Measurements from ENCODE around the gene CHAF1A. TPM values are rescaled to one million over a fixed set of nuclear protein-coding genes. Genes with fewer than 3 reads are reported as not detected.

Gene CHAF1A
- total and polyA plus RNA-seq, 2 of the 8 experiments (the other 6 are each of a cell fraction or from before 2014, with no cell fraction given), result 122 to 147 TPM

GRCh38 chr19:4403005-4403761 lies 743 bp downstream of the CHAF1A start (continued):
- TF ChIP-seq, protein P1, sequence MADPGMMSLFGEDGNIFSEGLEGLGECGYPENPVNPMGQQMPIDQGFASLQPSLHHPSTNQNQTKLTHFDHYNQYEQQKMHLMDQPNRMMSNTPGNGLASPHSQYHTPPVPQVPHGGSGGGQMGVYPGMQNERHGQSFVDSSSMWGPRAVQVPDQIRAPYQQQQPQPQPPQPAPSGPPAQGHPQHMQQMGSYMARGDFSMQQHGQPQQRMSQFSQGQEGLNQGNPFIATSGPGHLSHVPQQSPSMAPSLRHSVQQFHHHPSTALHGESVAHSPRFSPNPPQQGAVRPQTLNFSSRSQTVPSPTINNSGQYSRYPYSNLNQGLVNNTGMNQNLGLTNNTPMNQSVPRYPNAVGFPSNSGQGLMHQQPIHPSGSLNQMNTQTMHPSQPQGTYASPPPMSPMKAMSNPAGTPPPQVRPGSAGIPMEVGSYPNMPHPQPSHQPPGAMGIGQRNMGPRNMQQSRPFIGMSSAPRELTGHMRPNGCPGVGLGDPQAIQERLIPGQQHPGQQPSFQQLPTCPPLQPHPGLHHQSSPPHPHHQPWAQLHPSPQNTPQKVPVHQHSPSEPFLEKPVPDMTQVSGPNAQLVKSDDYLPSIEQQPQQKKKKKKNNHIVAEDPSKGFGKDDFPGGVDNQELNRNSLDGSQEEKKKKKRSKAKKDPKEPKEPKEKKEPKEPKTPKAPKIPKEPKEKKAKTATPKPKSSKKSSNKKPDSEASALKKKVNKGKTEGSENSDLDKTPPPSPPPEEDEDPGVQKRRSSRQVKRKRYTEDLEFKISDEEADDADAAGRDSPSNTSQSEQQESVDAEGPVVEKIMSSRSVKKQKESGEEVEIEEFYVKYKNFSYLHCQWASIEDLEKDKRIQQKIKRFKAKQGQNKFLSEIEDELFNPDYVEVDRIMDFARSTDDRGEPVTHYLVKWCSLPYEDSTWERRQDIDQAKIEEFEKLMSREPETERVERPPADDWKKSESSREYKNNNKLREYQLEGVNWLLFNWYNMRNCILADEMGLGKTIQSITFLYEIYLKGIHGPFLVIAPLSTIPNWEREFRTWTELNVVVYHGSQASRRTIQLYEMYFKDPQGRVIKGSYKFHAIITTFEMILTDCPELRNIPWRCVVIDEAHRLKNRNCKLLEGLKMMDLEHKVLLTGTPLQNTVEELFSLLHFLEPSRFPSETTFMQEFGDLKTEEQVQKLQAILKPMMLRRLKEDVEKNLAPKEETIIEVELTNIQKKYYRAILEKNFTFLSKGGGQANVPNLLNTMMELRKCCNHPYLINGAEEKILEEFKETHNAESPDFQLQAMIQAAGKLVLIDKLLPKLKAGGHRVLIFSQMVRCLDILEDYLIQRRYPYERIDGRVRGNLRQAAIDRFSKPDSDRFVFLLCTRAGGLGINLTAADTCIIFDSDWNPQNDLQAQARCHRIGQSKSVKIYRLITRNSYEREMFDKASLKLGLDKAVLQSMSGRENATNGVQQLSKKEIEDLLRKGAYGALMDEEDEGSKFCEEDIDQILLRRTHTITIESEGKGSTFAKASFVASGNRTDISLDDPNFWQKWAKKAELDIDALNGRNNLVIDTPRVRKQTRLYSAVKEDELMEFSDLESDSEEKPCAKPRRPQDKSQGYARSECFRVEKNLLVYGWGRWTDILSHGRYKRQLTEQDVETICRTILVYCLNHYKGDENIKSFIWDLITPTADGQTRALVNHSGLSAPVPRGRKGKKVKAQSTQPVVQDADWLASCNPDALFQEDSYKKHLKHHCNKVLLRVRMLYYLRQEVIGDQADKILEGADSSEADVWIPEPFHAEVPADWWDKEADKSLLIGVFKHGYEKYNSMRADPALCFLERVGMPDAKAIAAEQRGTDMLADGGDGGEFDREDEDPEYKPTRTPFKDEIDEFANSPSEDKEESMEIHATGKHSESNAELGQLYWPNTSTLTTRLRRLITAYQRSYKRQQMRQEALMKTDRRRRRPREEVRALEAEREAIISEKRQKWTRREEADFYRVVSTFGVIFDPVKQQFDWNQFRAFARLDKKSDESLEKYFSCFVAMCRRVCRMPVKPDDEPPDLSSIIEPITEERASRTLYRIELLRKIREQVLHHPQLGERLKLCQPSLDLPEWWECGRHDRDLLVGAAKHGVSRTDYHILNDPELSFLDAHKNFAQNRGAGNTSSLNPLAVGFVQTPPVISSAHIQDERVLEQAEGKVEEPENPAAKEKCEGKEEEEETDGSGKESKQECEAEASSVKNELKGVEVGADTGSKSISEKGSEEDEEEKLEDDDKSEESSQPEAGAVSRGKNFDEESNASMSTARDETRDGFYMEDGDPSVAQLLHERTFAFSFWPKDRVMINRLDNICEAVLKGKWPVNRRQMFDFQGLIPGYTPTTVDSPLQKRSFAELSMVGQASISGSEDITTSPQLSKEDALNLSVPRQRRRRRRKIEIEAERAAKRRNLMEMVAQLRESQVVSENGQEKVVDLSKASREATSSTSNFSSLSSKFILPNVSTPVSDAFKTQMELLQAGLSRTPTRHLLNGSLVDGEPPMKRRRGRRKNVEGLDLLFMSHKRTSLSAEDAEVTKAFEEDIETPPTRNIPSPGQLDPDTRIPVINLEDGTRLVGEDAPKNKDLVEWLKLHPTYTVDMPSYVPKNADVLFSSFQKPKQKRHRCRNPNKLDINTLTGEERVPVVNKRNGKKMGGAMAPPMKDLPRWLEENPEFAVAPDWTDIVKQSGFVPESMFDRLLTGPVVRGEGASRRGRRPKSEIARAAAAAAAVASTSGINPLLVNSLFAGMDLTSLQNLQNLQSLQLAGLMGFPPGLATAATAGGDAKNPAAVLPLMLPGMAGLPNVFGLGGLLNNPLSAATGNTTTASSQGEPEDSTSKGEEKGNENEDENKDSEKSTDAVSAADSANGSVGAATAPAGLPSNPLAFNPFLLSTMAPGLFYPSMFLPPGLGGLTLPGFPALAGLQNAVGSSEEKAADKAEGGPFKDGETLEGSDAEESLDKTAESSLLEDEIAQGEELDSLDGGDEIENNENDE (IDR thresholded peaks at IDR 0.05; ENCODE audit: insufficient replicate concordance, low read length), result no peak
- TF ChIP-seq SIN3A (conservative IDR thresholded peaks at IDR 0.05 in 1 of 2, IDR thresholded peaks at IDR 0.05 in 1 of 2; ENCODE audit: low read depth in 1 of 2, low read length in 2 of 2), result no peak
- TF ChIP-seq CEBPB (IDR thresholded peaks at IDR 0.05; ENCODE audit: low read depth, low read length), result no peak
- TF ChIP-seq EGR1 (IDR thresholded peaks at IDR 0.05; ENCODE audit: borderline replicate concordance, low read depth, low read length), result no peak
- TF ChIP-seq SP1 (IDR thresholded peaks at IDR 0.05; ENCODE audit: low read depth, low read length), result no peak
- TF ChIP-seq BCL11A (IDR thresholded peaks at IDR 0.05; ENCODE audit: low read depth in 2 of 2, low read length in 2 of 2), result no peak
- TF ChIP-seq SUZ12 (IDR thresholded peaks at IDR 0.05; ENCODE audit: low read length), result no peak
- TF ChIP-seq CBX5 (IDR thresholded peaks at IDR 0.05; ENCODE audit: low read depth, low read length), result no peak
- no peak for TF ChIP-seq TAF1 (IDR thresholded peaks at IDR 0.05; ENCODE audit: low read depth, low read length)
- TF ChIP-seq CREB1 (IDR thresholded peaks at IDR 0.05), result no peak
- no peak for TF ChIP-seq NANOG (IDR thresholded peaks at IDR 0.05; ENCODE audit: insufficient read depth, low read depth, low read length, poor library complexity, severe bottlenecking)
